Testis (tissue), 2 donors: Measurements from ENCODE around the gene MMP15.

Experiments used
- CTCF ChIP-seq, 3 experiments: fragments of 450-650 bp in 2 of 3; fragments of 200-600 bp in 1 of 3; sonication (generic) in 1 of 3; IDR thresholded peaks; one replicate each; pipeline ENCODE4 v1.5.1; 2016 to 2019; ENCODE audit warnings: antibody characterized with exemption in 3 of 3, mild to moderate bottlenecking in 2 of 3, moderate library complexity in 1 of 3
- POLR2A ChIP-seq: fragments of 450-650 bp; IDR thresholded peaks from one replicate; pipeline ENCODE4 v1.6.1; 2017; ENCODE audit warnings: antibody characterized with exemption, mild to moderate bottlenecking, moderate library complexity

DNA sequence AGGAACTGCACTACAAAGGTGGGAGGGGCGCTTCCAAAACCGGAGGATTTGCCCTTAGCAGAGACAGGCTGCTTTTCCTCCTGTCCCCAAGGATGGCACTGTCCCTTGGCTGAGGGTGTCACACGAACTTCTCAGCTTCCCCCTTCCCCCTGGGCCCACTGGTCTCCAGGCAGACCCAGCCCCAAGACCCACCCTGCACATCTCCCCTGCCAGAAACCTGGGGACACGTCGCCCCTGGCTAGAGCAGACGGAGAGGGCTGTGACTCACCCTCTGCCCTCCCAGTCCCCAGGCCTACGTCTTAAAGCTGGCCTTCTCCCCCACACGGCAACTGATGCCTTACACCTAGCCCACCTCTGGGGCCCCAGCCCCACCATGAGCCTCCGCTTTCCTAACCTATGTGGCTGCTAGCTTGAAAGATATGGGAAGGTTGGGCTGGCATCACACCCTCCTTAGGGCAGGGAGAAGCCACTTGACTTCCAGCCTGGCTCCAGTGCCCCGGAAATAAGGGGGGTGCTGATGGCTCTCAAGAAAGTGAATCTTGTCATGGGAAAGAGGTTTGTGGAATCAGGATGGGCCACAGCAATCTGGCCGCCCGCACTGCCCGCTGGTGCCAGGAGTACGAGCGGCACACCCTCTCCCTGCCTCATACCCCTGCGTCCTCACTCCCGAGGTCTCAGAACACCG is 29.7 kb upstream of the MMP15 start:
- TF ChIP-seq CTCF (IDR thresholded peaks at IDR 0.05), result no peak
- no peak for TF ChIP-seq POLR2A
